SIG-M5 (cell line): Measurements from ENCODE around the gene GSS.

Source experiments
- DNase-seq: peaks from one replicate; lab custom pipeline; 2025; lab: John Stamatoyannopoulos, UW

Gene GSS

GRCh38 chr20:34955231-34956040, at the start of gene GSS, which contains the start of gene MYH7B:
TSS of gene GSS (minus strand) at chr20:34955806. CDS start at chr20:34951852, 3,954 bp downstream.
TSS of gene MYH7B (plus strand) at chr20:34955868. CDS start at chr20:34978006, 22,138 bp downstream.
- peak; percentile 47 for DNase-seq

- DNase-seq = no peak
These were observed 49.3 kb upstream of the GSS start for GRCh38 chr20:35004749-35005462.

GRCh38 chr20:35004051-35004725, 48.6 kb upstream of the GSS start:
- DNase-seq = no peak

GRCh38 chr20:35003211-35004031, 47.8 kb upstream of the GSS start:
- DNase-seq = no peak

GRCh38 chr20:35002426-35003210, 47.0 kb upstream of the GSS start:
- no peak for DNase-seq

GRCh38 chr20:35001596-35002362, 46.2 kb upstream of the GSS start:
- no peak for DNase-seq

- no peak for DNase-seq
These were observed 45.5 kb upstream of the GSS start for GRCh38 chr20:35000922-35001595.

GRCh38 chr20:35000311-35000921, 44.8 kb upstream of the GSS start:
- no peak for DNase-seq

GRCh38 chr20:34999782-35000181, 44.2 kb upstream of the GSS start:
- DNase-seq = no peak

GRCh38 chr20:34999021-34999451, 43.4 kb upstream of the GSS start:
- DNase-seq = no peak

- no peak for DNase-seq
These were observed 42.8 kb upstream of the GSS start for GRCh38 chr20:34998331-34998950.

- DNase-seq = no peak
These were observed 42.2 kb upstream of the GSS start for GRCh38 chr20:34997774-34998173.

GRCh38 chr20:34997131-34997561, 41.5 kb upstream of the GSS start:
- DNase-seq = no peak

- DNase-seq = no peak
These were observed 40.8 kb upstream of the GSS start for GRCh38 chr20:34996243-34997028.

GRCh38 chr20:34995696-34996095, 40.1 kb upstream of the GSS start:
- DNase-seq = no peak

GRCh38 chr20:34995192-34995591, 39.6 kb upstream of the GSS start:
- DNase-seq = no peak

GRCh38 chr20:34994509-34995131, 39.0 kb upstream of the GSS start:
- no peak for DNase-seq
